HG03280 (cell line): ENCODE data around the gene TEAD4.

Experiments used
- ATAC-seq: cut with Tn5 transposase; IDR thresholded peaks from one replicate; pipeline ENCODE4 v1.9.1; 2021; ENCODE audit warnings: mild to moderate bottlenecking, moderate library complexity; ENCODE audit not compliant: unreplicated experiment

Gene TEAD4

DNA sequence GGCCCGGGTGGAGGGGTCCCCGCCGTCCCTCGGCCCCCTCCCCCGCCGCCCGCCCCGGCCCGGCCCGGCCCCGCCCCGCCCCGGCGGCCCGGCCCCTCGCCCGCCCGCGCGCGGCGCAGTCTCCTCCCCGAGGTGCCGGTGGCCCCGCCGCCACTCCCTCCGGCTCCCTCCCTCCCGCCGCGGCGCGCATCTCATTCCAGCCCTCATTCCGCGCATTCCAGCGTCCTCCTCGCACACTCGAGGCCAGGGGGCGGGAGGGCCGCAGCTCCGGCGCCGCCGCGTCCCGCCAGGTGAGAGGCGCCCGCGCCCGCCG lies at the start of gene TEAD4:
TSS of gene TEAD4 (plus strand) at position 206 of the 313 bp plus-strand sequence.
- ATAC-seq: no peak

DNA sequence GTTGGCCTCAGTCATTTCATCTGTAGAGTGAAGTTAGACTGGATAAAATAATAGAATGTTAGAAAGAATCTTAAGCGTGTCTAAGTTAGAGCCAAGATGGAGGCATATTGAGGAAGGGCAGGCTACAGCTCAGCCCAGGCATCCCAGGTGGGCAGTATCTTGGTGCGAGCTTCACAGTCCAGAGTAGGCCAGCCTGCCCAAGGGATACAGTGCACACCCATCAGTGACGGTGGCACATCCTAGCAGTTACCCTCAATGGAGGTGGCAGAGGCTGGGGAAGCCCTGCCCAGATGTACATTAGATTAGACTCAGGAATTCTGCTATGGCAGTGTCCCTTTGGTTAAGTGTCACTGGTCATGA lies 47.0 kb upstream of the TEAD4 start:
- no peak for ATAC-seq

DNA sequence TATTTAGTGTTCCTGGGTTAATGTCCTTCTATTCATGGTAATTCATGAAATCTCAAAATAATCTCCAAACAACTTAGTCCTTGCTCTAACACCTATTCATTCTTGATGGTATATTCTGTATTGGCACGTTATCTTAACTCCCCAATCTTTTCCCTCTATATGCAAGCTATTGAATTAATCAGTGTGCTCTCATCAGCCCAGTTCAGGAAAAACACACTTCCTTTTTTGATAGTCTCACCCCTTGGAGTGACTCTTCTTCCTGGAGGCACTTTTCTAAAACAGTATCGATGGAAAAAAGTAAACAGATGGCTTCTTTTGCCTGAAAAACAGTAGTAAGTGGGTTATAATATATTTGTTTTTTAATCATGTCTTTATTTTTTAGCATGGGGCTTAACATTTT lies 39.9 kb upstream of the TEAD4 start:
- ATAC-seq: no peak

DNA sequence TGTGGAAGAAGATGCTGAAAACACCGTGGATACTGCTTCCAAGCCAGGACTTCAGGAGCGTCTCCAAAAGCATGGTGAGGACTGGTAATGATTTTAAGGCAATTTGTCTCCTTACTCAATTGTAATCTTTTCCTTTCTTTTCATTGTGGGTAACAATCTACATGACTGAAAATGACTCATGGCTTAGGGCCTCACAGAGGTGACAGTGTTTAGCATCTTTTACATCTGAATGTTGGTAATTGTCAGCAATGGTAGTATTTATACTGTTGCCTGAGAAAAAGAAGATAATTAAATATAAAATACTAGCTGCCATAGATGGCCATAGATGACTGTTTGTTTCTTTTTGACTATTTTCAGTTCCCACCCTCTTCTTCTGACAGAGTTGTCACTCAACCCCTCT lies 36.9 kb upstream of the TEAD4 start:
- no peak for ATAC-seq

DNA sequence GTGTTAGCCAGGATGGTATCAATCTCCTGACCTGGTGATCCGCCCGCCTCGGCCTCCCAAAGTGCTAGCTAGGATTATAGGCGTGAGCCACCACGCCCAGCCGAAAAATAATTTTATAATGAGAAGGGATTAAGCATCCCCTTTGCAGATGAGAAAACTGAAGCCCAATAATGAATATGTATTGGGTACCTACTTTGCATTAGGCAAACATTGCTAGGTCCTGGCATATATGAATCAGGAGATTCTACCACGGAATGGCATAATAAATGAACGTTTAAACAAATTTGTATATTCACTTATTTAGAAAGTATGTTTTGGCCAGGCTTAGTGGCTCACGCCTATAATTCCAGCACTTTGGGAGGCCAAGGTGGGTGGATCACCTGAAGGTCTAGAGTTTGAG lies 36.1 kb upstream of the TEAD4 start:
- no peak for ATAC-seq

DNA sequence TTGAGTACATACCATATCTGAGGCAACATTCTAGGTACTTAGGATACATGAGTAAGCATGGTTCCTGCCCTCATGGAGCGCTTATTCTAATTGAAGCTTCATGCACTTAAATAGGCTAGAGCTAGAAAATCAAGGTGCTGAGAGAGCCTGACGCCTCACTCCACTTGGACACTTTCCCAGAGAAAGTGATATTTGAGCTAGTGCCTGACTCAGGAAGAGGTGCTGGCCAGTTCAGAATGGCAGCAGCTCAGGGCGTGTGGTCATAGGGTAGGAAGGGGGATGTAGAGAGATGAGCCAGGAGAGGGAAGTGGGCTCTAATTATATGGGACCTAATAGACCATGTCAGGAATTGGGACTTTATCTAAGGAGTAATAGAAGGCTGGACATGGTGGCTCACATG lies 35.2 kb upstream of the TEAD4 start:
- no peak for ATAC-seq

DNA sequence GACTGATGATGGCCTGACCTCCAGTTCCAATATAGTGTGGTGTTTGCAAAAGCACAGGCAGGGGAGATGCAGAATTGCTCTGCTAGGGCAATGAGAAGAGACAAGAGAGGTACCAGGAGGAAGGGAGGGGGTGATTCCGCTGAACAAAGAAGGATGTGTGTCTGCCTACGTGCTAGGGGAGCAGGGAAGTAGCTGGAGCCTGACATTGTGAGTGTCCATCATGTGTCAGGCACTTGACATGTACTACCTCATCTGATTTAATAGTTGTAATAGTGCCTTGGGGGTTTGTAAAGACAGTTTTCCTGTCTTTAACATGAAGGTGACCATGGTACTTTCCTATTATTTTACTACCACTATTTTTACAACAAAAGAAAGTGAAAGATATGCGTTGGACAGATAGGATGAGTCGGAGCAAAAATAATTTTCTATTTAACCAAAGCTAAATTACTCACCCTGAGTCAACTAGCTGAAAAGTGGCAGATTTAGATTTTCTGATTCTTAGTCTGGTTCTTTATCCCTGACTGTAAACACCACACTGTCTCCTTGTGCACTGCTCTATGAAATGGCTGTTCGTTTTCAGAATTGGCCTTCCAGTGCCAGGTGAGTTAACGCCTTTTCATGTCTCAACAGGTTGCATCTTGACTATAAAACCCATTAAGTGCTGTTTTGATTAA lies 33.7 kb upstream of the TEAD4 start:
- no peak for ATAC-seq

DNA sequence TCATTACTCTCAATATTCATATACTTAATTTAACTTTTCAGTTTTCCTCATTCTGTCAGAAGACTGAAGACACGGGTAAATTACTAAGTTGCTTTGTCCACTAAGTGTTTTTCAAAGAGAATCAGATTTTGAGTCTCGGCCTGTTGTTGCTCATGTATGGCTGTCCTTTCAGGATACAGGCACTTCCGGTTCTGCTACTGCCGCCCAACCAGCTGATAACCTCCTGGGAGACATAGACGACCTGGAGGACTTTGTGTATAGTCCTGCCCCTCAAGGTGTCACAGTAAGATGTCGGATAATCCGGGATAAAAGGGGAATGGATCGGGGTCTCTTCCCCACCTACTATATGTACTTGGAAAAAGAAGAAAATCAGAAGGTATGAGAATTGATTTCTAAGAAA lies 28.3 kb upstream of the TEAD4 start:
- no peak for ATAC-seq

DNA sequence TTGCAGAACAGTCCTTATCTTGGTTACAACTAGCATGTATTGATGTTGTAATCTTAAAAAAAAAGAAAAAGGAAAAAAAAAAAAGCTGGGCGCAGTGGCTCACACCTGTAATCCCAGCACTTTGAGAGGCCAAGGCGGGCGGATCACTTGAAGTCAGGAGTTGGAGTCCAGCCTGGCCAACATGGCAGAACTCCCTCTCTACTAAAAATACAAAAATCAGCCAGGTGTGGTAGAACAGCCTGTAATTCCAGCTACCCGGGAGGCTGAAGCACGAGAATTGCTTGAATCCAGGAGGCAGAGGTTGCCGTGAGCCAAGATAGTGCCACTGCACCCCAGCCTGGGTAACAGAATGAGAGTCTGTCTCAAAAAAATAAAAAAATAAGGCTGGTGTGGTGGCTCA lies 25.6 kb upstream of the TEAD4 start:
- no peak for ATAC-seq

DNA sequence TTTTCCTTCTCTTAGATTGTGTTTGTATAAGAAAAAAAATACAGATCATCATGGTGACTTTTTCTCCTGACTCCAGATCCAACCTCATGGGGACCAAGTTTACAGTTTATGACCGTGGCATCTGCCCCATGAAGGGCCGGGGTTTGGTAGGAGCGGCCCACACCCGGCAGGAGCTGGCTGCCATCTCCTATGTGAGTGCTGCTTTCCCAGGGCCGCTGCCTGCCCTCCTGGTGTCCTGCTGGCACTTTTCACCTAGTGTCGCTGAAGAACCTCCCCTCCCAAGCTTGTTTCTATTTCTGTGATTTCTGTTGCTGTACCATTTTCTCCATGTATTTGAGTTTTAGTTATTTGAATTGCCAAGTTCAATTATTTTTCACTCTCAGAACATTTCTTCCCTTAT lies 24.8 kb upstream of the TEAD4 start:
- ATAC-seq: no peak

DNA sequence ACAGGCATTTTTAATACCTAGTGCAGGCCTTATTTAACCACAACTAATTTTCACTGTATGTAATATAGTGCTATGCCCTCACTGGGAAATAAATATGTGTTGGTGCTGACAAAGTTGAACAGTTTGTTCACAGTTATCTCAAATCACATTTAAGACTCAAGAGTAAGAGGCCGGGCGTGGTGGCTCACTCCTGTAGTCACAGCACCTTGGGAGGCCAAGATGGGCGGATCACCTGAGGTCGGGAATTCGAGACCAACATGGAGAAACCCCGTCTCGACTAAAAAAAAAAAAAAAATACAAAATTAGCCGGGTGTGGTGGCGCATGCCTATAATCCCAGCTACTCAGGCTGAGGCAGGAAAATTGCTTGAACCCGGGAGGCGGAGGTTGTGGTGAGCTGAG lies 22.9 kb upstream of the TEAD4 start:
- no peak for ATAC-seq

DNA sequence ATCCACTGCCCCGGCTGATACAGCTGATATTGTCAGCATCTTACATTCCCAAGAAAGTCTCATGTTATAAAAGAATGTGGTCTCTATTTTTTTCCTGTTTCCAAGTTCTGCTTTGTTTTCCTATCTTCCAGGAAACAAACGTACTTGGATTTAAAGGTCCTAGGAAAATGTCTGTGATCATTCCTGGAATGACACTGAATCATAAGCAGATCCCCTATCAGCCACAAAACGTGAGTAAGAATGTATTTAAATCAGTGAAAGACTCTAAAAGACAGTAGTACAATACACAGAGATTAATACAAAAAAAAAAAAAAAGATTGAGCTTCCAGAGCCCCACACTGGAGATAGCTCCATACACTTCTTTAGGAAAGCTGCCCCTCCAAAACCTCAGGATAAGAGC lies 21.7 kb upstream of the TEAD4 start:
- ATAC-seq: no peak

DNA sequence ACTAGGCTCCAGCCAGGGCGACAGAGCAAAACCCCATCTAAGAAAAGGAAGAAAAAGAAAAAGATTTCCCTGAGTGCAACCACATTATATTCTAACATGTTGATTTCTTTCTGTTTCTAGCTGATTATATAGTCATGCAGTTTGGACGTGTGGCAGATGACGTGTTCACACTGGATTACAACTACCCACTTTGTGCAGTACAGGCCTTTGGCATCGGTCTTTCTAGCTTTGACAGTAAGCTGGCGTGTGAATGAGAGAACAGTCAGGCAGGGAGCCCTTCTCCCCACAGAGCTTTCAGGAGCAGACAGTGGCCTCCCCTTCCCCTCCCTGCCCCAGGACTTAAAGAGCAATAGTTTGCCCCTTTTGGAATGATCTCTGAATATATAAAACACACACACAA lies 20.0 kb upstream of the TEAD4 start:
- ATAC-seq: no peak

DNA sequence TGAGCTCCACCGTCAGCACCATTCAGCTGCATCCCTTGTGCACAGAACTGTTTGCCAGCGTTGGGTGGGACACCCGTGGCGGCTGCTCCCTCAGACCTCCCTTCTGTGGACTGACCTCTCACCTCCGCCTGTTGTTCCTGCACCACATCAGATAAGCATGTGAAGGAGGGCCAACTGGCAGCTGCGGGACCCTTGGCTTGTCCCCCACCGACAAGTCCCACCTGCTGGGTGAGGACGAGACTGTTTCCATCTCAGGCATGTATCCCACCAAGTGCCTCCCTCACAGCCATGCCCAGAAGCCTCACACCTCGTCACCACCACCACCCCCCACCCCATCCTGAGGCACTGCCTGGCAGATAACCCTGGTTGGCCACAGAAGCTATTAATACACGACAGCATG lies 18.6 kb upstream of the TEAD4 start:
- ATAC-seq: no peak

DNA sequence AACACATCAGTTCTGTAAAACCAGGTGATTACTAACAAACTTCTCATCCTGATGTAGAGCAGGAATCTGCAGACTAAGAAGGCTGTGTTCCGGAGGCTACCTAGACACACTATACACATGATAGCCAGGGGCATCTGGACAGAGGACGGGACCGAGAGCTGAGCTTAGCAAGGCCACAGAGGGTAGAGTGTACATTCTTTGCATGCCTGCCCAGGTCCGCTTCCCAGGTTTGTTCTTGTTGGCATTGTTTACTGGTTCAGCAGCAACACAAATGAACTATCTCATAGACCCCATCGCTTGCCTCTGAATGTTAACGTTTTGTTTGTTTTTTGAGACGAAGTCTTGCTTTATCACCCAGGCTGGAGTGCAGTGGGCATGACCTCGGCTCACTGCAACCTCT lies 17.7 kb upstream of the TEAD4 start:
- ATAC-seq: no peak

DNA sequence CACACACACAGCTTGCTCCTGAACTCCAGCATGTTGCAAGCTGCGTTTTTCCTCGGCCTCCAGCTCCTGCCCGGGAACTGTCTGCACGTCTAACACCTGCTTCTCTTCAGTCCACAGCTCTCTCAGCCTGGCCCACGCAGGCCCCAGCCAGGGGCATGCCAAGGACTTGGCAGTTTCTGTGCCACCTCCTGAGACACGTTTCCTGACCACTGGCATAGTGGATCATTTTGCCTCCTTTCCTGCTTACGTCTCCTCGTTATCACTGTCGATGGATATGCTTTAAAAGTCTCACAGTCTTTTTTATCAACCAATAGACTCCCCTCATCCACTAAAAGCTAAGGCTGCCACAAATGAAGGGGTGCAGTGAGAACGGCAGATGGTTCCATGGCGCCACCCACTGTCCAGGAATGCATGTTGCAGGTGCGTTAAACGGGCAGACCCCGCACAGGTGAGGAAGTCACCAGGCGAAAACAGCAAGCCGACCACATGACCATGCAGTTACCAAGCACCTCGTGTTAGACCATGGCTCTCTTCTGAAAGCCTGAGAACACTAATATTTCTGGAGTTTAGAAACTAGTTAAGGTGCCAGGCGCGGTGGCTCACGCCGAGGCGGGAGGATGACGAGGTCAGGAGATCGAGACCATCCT lies 14.7 kb upstream of the TEAD4 start:
- ATAC-seq: no peak

DNA sequence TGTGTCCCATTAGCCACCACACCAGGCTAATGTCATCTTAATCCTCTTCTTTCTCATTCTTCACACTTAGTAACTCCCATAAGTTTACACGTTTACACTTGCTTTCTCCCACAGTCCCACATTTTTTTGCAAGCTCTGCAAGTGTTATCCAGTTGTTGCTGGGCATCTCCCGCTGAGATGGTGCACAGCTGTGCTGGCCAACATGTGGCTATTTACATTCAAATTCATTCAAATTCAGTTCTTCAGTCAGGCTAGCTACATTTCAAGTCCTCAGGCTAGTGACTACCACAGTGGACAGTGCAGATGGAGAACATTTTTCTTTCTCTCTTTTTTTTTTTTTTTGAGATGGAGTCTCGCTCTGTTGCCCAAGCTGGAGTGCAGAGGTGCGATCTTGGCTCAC lies 9.8 kb upstream of the TEAD4 start:
- ATAC-seq: no peak

DNA sequence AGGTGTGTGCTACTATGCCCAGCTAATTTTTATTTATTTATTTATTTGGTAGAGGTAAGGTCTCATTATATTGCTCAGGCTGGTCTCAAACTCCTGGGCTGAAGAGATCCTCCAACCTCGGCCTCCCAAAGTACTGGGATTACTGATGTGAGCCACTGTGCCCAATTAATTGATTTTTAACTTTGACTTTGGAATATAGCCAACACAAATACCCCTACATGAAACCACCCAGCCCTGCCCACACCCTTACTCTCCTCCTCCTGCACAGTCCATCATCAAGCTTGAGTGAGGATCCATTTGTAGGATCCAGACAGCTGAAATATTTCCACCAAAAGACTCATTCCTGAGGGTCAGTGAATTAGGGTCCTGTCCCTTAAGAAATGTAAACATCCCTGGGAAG lies 3.3 kb upstream of the TEAD4 start:
- no peak for ATAC-seq

DNA sequence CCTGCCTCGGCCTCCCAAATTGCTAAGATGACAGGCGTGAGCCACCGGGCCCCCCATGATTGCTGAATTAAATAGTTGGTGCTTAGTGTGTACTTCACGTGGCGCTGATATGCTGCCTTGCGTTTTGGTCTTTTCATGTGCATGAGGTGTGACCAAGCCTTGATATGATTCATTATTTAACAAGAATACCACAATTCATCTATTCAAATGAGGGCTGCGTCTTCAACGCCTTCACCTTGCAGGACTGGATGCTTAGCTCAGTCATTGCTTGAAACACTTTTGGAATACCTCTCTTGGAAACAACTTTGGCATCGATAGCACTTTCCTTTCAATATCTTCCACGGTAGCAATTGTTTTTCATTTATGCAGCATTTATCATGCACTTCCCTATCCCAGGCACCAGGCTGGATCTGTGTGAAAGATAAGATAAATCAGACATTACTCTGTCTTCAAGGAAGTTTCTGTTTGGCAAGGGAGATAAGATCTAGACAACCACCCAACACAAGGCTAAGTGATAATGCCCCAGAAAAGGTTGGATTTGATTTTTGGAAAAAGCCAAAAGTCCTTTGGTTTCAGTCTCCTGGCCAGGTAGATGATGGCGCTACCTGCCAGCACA lies 1.3 kb upstream of the TEAD4 start:
- ATAC-seq: no peak

DNA sequence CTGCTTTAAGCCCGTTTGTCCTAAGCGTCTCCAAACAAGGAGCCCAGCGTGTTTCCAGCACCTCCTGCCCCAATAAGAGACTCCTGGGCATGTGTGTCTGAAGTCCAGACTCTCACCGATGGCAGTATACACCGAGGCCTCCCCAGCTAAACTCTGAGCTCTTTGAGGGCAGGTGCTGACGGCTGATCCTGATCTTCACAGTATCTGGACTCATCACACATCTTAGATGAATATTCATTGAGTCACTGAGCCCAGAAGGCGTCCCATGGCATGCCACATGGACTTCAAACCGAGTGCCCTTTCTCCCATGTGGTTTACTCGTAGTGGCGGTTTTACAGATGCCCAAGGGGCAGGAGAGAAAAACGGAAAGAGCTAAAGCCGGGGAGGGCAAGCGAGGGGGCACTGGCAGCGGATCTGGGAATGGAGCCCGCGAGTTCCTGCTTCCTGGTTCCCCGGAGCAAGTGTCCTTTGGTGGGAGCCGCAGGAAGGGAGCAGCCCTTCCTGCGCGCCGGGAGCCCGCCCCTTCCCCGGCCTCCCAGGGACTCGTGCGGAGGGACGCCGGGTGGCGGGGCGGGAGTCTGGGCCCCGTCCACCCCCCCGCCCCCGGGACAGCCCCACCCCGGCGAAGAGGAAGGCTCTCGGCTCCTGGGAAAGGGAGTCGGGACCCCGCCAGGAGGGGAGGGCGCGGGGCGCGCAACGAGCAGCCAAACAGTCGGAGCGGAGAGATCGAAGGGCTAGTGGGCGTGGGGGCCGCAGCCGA lies 585 bp upstream of the TEAD4 start:
- no peak for ATAC-seq

DNA sequence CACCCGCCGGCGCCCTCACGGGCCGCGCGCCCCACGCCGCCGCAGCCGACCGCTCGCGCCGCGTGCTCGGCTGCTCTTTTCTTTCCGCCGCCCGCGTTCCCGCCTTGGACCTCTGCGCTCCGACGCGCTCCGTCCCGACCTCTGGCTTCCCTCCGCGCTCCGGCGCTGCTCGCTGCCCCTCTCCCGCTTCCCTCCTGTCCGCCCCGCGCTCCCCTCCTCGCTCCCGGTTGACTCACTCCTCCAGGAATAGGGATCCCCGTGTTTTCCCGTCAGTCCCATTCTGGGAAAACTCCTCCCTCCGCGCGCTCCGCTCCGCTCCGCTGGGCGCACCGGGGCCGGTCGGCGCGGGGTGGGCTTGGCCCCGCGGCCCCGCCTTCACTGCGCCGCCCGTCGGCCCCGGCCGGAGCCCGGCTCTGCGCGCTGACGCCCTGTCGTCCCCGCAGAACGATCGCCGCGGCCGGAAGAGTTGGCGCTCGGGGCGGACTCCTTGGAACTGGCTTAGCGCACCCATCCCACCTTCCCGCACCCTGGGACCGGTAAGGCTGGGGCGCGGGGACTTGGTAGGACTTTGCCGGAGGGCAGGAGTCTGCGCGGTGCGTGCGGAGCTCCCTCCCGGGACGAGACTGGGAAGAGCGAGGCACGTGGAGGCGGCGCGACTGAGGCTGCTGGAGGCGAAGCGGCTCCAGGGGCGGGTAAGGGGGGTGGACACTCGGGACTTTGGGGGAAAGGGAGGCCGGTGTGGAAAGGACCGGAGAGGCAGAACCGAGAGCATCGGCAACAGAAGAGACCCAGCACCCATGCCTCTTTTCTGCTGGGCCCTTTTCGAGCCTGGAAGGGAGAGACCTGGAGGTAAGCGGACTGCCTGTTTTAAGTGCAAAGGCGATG lies 550 bp downstream of the TEAD4 start:
- no peak for ATAC-seq
